Breast epithelium (tissue), 3 donors: ENCODE results near the gene NEUROD2.

Experiments used
- POLR2AphosphoS5 ChIP-seq, 3 donors: sonication (generic); formaldehyde crosslinking; IDR thresholded peaks; one replicate each; pipeline ENCODE4 v1.6.1; 2017; ENCODE audit warnings: antibody characterized with exemption in 3 of 3
- TF ChIP-seq, protein P1 (sequence below), 3 donors: fragments of 450-650 bp; IDR thresholded peaks; one replicate each; pipeline ENCODE4 v1.5.1; 2016 to 2017; ENCODE audit warnings: antibody characterized with exemption in 3 of 3, mild to moderate bottlenecking in 3 of 3, moderate library complexity in 3 of 3

DNA sequence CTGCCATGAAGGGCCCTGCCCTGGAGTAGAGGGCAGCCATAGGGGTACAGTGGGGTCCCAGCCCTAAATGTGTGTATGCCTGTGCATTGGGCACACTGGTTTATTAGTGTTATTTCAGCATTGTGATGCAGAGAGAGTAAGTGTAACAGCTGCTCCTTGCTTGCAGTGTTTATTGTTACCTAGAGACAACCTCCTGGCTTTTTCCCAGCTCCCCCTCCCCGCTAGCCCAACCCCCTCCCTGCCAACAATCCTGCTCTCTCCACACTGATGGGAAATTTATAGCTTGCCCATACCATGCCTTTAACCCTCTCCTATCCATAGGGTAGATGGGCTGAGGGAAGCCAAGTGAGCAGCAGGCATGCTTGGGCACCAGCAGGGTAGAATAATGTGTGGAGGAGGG is 51.3 kb downstream of the NEUROD2 start:
- TF ChIP-seq, protein P1, sequence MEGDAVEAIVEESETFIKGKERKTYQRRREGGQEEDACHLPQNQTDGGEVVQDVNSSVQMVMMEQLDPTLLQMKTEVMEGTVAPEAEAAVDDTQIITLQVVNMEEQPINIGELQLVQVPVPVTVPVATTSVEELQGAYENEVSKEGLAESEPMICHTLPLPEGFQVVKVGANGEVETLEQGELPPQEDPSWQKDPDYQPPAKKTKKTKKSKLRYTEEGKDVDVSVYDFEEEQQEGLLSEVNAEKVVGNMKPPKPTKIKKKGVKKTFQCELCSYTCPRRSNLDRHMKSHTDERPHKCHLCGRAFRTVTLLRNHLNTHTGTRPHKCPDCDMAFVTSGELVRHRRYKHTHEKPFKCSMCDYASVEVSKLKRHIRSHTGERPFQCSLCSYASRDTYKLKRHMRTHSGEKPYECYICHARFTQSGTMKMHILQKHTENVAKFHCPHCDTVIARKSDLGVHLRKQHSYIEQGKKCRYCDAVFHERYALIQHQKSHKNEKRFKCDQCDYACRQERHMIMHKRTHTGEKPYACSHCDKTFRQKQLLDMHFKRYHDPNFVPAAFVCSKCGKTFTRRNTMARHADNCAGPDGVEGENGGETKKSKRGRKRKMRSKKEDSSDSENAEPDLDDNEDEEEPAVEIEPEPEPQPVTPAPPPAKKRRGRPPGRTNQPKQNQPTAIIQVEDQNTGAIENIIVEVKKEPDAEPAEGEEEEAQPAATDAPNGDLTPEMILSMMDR (IDR thresholded peaks at IDR 0.05) = no peak
- TF ChIP-seq POLR2AphosphoS5 (IDR thresholded peaks at IDR 0.05) = no peak
